HEK293 (cell line): ENCODE data around the gene CELF6.

Experiments used
- CTCF ChIA-PET: fragments of 350-600 bp; formaldehyde crosslinking; extraction: SDS; loops from one replicate; lab custom pipeline; 2021; ENCODE audit warnings: antibody characterized with exemption; lab: Yijun Ruan, JAX
- POLR2A ChIA-PET: fragments of 300-600 bp; formaldehyde crosslinking; extraction: SDS; loops from one replicate; lab custom pipeline; 2020; ENCODE audit warnings: antibody characterized with exemption, inconsistent platforms; lab: Yijun Ruan, JAX
- H3K27ac ChIP-seq: fragments of 200-500 bp; sonication (Bioruptor generic); 2 replicates; pipeline ENCODE4 v1.5.1; 2014; ENCODE audit warnings: low read depth, low read length, control low read depth, inconsistent platforms; ENCODE audit errors: extremely low read depth
- H3K36me3 ChIP-seq, 2 experiments: fragments of 200-500 bp in 1 of 2; sonication (Bioruptor generic) in 1 of 2; 1 replicate in 1 of 2; 2 replicates in 1 of 2; pipeline ENCODE4 v1.5.1; 2014 to 2017; ENCODE audit warnings: inconsistent platforms in 2 of 2, low read length in 2 of 2; ENCODE audit not compliant: control insufficient read depth in 2 of 2, insufficient read depth in 1 of 2
- H3K4me1 ChIP-seq: fragments of 200-500 bp; sonication (Bioruptor generic); 2 replicates; pipeline ENCODE4 v1.5.1; 2014; ENCODE audit warnings: mild to moderate bottlenecking, low read length, inconsistent platforms; ENCODE audit not compliant: control insufficient read depth, insufficient read depth
- H3K4me3 ChIP-seq: 2 replicates; pipeline ENCODE4 v1.5.1; 2011; ENCODE audit warnings: low read depth, mild to moderate bottlenecking, control low read depth, low read length, moderate library complexity
- H3K9me3 ChIP-seq: fragments of 200-500 bp; sonication (Bioruptor generic); 2 replicates; pipeline ENCODE4 v1.5.1; 2014; ENCODE audit warnings: low read depth, low read length, inconsistent platforms; ENCODE audit not compliant: control insufficient read depth, insufficient read depth
- BCL11A ChIP-seq: fragments of 450-650 bp; formaldehyde crosslinking; IDR thresholded peaks from 2 replicates; pipeline ENCODE4 v1.5.1; 2016; ENCODE audit warnings: low read depth, missing biosample characterization, missing genetic modification characterization
- EGR2 ChIP-seq: fragments of 450-650 bp; formaldehyde crosslinking; IDR thresholded peaks from 2 replicates; pipeline ENCODE4 v1.5.1; 2016; ENCODE audit warnings: low read depth, missing biosample characterization, missing genetic modification characterization
- IKZF3 ChIP-seq: fragments of 450-650 bp; IDR thresholded peaks from 2 replicates; pipeline ENCODE4 v1.5.0; 2018; ENCODE audit warnings: missing biosample characterization, mild to moderate bottlenecking, missing genetic modification characterization, moderate library complexity
- KLF8 ChIP-seq: fragments of 450-650 bp; formaldehyde crosslinking; IDR thresholded peaks from 2 replicates; pipeline ENCODE4 v1.5.1; 2016; ENCODE audit warnings: missing biosample characterization, missing genetic modification characterization
- MEIS1 ChIP-seq: sonication (generic); formaldehyde crosslinking; IDR thresholded peaks from 2 replicates; pipeline ENCODE4 v1.8.1; 2022; ENCODE audit warnings: missing genetic modification reagents, mild to moderate bottlenecking, borderline replicate concordance
- REPIN1 ChIP-seq: fragments of 450-650 bp; formaldehyde crosslinking; IDR thresholded peaks from 2 replicates; pipeline ENCODE4 v1.5.1; 2017; ENCODE audit warnings: missing biosample characterization, missing genetic modification characterization, low read depth
- SCRT2 ChIP-seq: fragments of 450-650 bp; formaldehyde crosslinking; IDR thresholded peaks from 2 replicates; pipeline ENCODE4 v1.5.1; 2016; ENCODE audit warnings: missing biosample characterization, missing genetic modification characterization
- SP7 ChIP-seq: fragments of 450-650 bp; formaldehyde crosslinking; IDR thresholded peaks from 2 replicates; pipeline ENCODE4 v1.5.1; 2016; ENCODE audit warnings: missing biosample characterization, missing genetic modification characterization
- ZBTB17 ChIP-seq: fragments of 450-650 bp; formaldehyde crosslinking; IDR thresholded peaks from 2 replicates; pipeline ENCODE4 v1.5.1; 2016; ENCODE audit warnings: missing biosample characterization, missing genetic modification characterization
- ZFHX2 ChIP-seq: fragments of 450-650 bp; formaldehyde crosslinking; conservative IDR thresholded peaks from 2 replicates; pipeline ENCODE4 v1.5.1; 2016; ENCODE audit warnings: missing biosample characterization, missing genetic modification characterization
- ZNF133 ChIP-seq: fragments of 450-650 bp; formaldehyde crosslinking; IDR thresholded peaks from 2 replicates; pipeline ENCODE4 v1.5.1; 2016; ENCODE audit warnings: missing biosample characterization, missing genetic modification characterization
- ZNF19 ChIP-seq: fragments of 450-650 bp; formaldehyde crosslinking; IDR thresholded peaks from 2 replicates; pipeline ENCODE4; 2016; ENCODE audit warnings: missing biosample characterization, missing genetic modification characterization, low read depth
- ZNF202 ChIP-seq: fragments of 450-650 bp; formaldehyde crosslinking; IDR thresholded peaks from 2 replicates; pipeline ENCODE4 v1.5.1; 2016; ENCODE audit warnings: missing biosample characterization, missing genetic modification characterization, borderline replicate concordance
- ZNF341 ChIP-seq: fragments of 450-650 bp; formaldehyde crosslinking; IDR thresholded peaks from 2 replicates; pipeline ENCODE4; 2016; ENCODE audit warnings: low read depth, missing biosample characterization, missing genetic modification characterization
- ZNF629 ChIP-seq: fragments of 450-650 bp; formaldehyde crosslinking; IDR thresholded peaks from 2 replicates; pipeline ENCODE4 v1.5.1; 2017; ENCODE audit warnings: missing biosample characterization, missing genetic modification characterization
- ZNF707 ChIP-seq: fragments of 450-650 bp; formaldehyde crosslinking; IDR thresholded peaks from 2 replicates; pipeline ENCODE4 v1.5.1; 2016; ENCODE audit warnings: missing biosample characterization, missing genetic modification characterization
- ZSCAN16 ChIP-seq: fragments of 450-650 bp; formaldehyde crosslinking; IDR thresholded peaks from 2 replicates; pipeline ENCODE4 v1.5.1; 2016; ENCODE audit warnings: missing biosample characterization, missing genetic modification characterization
- TF ChIP-seq, protein P1 (sequence below): fragments of 450-650 bp; formaldehyde crosslinking; IDR thresholded peaks from 2 replicates; pipeline ENCODE4 v1.5.1; 2016; ENCODE audit warnings: missing biosample characterization, missing genetic modification characterization
- TF ChIP-seq, protein P2 (sequence below): fragments of 450-650 bp; formaldehyde crosslinking; IDR thresholded peaks from 2 replicates; pipeline ENCODE4 v1.5.1; 2016; ENCODE audit warnings: missing biosample characterization, missing genetic modification characterization

The CELF6 gene

DNA sequence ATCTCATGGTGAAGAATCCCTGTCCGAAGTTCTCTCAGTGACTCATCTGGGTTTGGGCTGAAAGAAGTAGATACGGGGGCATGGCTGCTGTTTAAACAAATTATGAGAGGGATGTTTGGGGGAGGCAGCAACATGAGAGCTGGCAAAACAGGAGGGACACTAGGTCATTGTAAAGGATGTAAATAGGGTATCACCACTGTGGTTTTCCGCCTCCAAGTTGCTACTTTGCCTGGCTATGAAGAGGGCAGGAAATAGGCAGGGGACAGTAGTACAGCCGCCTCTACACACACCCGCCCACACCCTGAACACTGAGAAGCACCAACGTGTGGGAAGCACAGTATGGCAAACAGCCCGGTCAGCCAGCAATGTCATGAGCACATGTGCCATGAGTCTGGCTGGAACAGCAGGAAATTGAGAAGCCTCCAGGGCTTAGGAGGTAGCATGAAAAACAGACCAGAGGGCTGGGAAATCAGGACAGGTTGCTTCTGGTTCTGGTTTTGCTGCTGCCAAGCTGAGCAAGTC lies 38.8 kb upstream of the CELF6 start:
- POLR2A ChIA-PET = interaction anchor here (0.7 kb wide), 1 partner anchor 116 kb away, joined by 3 read pairs; no protein-coding TSS in a partner anchor

GRCh38 chr15:72358121-72358520 lies 38.2 kb upstream of the CELF6 start:
- H3K4me1 ChIP-seq = peaks cover 3% of the 10 kb centered on the region
- POLR2A ChIA-PET = no interaction called here
- no peak overlapping the region for H3K27ac ChIP-seq
- CTCF ChIA-PET = interaction anchor here (0.6 kb wide), 1 partner anchor 46 kb away, joined by 3 read pairs; no protein-coding TSS in a partner anchor
- peaks cover 11 to 48% of the 10 kb centered on the region in 2 experiments for H3K36me3 ChIP-seq
- H3K4me3 ChIP-seq = no peak overlapping the region
- H3K9me3 ChIP-seq = no peaks in the 10 kb centered on the region
- TF ChIP-seq IKZF3 (tag by site-specific recombination) = no peak
- no peak for TF ChIP-seq REPIN1 (tag by site-specific recombination)
- no peak for TF ChIP-seq ZNF707 (tag by site-specific recombination)
- TF ChIP-seq KLF8 (tag by site-specific recombination) = no peak
- TF ChIP-seq ZBTB17 (tag by site-specific recombination) = no peak
- no peak for TF ChIP-seq BCL11A
- no peak for TF ChIP-seq ZNF133 (tag by site-specific recombination)
- TF ChIP-seq MEIS1 = no peak
- TF ChIP-seq ZSCAN16 (tag by site-specific recombination) = no peak
- TF ChIP-seq, protein P1, sequence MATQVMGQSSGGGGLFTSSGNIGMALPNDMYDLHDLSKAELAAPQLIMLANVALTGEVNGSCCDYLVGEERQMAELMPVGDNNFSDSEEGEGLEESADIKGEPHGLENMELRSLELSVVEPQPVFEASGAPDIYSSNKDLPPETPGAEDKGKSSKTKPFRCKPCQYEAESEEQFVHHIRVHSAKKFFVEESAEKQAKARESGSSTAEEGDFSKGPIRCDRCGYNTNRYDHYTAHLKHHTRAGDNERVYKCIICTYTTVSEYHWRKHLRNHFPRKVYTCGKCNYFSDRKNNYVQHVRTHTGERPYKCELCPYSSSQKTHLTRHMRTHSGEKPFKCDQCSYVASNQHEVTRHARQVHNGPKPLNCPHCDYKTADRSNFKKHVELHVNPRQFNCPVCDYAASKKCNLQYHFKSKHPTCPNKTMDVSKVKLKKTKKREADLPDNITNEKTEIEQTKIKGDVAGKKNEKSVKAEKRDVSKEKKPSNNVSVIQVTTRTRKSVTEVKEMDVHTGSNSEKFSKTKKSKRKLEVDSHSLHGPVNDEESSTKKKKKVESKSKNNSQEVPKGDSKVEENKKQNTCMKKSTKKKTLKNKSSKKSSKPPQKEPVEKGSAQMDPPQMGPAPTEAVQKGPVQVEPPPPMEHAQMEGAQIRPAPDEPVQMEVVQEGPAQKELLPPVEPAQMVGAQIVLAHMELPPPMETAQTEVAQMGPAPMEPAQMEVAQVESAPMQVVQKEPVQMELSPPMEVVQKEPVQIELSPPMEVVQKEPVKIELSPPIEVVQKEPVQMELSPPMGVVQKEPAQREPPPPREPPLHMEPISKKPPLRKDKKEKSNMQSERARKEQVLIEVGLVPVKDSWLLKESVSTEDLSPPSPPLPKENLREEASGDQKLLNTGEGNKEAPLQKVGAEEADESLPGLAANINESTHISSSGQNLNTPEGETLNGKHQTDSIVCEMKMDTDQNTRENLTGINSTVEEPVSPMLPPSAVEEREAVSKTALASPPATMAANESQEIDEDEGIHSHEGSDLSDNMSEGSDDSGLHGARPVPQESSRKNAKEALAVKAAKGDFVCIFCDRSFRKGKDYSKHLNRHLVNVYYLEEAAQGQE (tag by site-specific recombination) = no peak
- TF ChIP-seq ZNF202 (tag by site-specific recombination) = no peak
- no peak for TF ChIP-seq SCRT2 (tag by site-specific recombination)
- no peak for TF ChIP-seq ZNF341
- TF ChIP-seq, protein P2, sequence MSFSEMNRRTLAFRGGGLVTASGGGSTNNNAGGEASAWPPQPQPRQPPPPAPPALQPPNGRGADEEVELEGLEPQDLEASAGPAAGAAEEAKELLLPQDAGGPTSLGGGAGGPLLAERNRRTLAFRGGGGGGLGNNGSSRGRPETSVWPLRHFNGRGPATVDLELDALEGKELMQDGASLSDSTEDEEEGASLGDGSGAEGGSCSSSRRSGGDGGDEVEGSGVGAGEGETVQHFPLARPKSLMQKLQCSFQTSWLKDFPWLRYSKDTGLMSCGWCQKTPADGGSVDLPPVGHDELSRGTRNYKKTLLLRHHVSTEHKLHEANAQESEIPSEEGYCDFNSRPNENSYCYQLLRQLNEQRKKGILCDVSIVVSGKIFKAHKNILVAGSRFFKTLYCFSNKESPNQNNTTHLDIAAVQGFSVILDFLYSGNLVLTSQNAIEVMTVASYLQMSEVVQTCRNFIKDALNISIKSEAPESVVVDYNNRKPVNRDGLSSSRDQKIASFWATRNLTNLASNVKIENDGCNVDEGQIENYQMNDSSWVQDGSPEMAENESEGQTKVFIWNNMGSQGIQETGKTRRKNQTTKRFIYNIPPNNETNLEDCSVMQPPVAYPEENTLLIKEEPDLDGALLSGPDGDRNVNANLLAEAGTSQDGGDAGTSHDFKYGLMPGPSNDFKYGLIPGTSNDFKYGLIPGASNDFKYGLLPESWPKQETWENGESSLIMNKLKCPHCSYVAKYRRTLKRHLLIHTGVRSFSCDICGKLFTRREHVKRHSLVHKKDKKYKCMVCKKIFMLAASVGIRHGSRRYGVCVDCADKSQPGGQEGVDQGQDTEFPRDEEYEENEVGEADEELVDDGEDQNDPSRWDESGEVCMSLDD (tag by site-specific recombination) = no peak

More for the DNA sequence above, 38.8 kb upstream of the CELF6 start:
- Histone ChIP-seq H3K36me3 (peaks cover 11 to 42% of the 10 kb centered on the region in 2 experiments), H3K27ac (no peak overlapping the region), H3K4me1 (peaks cover 3% of the 10 kb centered on the region), H3K4me3 (no peak overlapping the region), H3K9me3 (no peaks in the 10 kb centered on the region)
- TF ChIP-seq ZNF19 (tag by site-specific recombination) (no peak), ZFHX2 (peak; percentile 99), EGR2 (peak; percentile 99), ZNF133 (tag by site-specific recombination) (no peak), SP7 (tag by site-specific recombination) (0 out of 2 replicates have a peak, but pooled peaks have one; percentile 24), ZNF629 (tag by site-specific recombination) (no peak)
- CTCF ChIA-PET = interaction anchor here (0.6 kb wide), 1 partner anchor 45 kb away, joined by 3 read pairs; no protein-coding TSS in a partner anchor
